DMS153 treated with DMSO at 0.1 percent for 48 hours (cell line): ENCODE results near the gene NEDD4L.
"Not testable (repeated sequence)": the region's sequence is repeated elsewhere in the genome, so short reads cannot be mapped to it uniquely, and the experiment has no call there.

Experiments
- DNase-seq: peaks from one replicate; lab custom pipeline; 2025; ENCODE audit not compliant: unreplicated experiment; lab: John Stamatoyannopoulos, UW

Gene NEDD4L

DNA sequence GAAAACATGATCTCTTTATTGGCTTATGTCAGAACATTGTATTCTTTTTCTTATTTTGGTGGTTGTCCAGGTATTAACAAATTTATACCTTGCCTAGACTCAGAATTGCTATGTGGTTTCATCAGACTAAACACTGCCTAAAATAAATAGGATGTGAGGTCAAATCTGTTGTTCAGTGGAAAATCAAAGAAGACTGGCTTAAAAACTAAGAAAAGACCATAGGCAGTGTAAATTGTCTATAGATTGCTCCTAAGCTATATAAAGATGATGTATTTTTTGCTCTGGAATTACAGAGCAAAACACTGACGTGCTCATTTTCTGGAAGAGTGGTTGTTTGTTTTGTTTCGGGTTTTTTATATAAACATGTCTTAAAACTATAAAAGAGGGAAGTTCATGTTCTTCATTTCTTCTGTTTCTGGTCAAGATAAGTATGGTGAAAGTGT is 318.8 kb downstream of the NEDD4L start:
- DNase-seq, result no peak

DNA sequence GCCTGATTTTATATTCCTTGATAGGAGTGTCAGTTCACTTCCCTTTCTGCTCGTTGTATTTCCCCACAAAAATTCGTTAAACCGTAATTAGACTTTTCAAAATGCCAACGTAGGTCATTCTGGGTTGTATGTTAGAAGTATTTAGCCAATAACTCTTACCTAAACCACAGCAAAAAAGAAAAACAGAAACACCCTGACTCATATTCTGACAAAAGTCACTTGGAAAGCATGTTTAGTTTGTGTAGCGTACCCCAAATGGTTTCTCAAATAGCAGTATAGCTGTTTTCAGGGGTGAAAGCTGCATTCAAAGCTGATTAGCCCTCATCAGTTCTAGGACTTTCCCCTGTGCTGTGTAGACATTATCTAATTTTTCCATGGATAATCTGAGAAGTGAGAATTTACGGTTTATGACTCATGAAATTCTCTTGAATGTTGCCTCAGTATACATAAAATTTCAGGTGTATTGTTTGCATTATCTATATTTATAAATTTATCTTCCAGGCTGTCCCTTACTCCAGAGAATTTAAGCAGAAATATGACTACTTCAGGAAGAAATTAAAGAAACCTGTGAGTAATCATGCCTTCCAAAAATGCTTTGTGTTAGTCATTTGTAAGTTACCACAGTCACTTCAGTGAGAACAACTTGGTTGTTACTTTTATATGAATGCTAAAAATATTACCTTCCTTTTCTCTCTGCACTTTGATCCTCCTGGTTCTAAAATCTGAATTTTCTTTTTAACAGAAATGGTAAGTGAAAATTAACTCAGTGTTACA is 319.9 kb downstream of the NEDD4L start:
- DNase-seq, result no peak

DNA sequence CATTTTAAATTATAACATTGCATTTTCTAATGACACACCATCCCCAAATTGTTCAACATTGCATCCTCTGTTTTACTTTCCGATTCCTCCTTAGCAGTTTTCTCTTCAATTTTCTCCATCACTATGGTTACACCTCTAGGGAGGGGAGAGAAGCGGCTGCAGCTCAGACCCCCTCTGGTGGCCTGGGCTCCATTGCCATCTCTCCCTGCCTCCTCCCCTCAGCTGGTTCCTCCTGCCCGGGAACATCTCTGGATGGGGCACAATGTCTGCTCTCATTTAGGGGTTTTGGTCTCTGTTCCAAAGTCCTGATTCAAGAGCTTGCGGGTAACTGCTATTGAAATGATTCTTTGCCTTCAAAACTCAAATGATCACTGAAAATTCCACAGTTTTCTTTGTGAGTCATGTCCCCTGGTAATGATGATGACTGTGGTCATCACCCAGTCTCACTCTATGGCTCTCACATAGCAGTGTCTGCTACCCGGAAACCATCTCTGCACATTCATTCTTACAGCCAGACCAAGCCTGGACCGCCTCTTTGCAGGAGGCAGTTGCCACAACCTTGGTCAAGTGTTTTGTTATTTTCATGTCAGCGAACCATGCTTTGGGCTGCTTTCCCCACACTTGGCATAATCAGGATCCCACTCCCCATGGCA is 321.0 kb downstream of the NEDD4L start:
- DNase-seq, result no peak

DNA sequence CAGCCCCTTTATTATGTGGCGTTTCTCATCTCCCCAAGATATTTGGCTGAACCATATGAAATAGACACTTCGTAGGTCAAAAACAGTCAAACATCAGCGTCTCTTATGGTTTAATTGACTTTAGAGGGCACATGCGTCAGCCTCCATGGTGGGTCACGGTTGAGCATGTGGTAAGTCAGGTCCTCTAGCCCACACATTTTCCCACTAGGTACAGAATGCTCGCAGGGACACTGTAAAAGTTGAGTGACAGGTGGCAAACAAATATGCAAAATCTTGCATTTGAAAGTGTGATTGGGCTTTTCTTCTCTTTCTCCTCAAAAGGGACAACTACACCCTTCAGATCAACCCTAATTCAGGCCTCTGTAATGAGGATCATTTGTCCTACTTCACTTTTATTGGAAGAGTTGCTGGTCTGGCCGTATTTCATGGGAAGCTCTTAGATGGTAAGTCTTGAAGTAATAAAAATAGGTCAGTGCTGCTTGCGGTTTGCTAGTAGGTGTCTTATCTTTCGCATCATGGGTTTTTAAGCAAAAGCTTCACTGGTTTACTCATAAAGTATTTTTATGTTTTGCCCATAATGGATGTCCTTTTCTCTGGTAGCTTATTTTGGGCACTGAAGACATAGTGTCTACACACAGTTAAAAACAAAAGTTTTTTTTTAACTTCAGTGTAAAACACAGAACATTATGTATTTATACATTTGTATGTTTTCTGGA is 323.6 kb downstream of the NEDD4L start:
- DNase-seq, result no peak

DNA sequence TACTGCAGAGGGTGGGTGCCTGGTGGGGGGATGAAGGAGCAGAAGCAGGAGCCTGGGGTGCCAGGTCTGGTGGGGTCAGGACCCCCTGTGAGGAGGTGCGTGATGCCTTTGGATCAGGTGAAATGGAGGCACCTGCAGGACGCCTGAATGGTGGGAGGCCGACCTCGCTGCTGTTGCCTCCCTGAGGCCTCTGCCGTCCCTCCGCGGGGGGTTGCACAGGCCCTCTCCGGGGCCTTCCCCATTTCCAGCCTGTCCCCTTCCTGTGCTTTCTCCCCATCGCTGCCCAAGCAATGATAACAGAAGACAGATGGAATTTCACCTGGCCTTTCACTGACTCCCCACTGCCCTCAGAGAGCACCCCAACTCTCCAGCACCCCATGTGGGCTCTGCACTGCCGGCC is 325.6 kb downstream of the NEDD4L start:
- no peak for DNase-seq

DNA sequence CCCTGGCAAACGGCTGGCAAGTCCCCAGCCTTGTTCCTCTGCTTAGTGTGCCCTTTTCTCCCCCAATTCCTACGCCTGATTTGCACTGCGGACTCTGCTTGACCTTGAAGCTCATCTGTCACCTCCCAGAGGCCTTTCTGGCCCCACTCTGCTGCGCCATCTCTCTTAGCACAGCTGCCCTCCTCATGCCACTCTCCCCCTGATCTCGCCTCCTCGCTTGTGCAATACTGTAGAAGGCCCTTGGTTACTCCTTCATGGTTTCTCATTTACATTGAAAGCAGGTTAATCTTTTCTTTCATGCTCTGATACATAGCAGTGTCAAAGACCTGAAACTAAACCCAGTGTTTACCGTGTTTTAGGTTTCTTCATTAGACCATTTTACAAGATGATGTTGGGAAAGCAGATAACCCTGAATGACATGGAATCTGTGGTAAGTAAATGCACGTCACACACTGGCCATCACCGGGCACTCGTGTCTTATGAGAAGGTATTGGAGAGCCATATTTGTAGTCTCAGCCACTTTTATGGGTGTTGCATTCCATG is 326.1 kb downstream of the NEDD4L start:
- no peak for DNase-seq

DNA sequence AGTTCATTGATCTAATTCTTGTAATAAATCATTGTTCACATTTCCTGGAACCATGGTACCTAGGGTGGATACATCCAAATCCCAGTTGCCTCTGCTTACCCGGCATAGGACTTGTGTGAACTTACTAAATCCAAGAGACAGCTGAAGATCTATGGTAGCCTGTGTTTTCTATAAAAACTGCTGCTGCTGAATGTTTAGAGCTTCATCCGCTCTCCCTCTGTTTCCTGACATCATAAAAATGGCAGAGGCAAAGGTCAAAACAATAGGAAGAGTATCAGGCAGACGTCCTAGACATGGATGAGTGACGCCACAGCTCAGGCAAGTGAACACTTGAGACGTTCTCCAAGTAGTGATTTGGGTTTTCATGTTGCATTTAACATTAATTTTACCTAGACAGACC is 326.6 kb downstream of the NEDD4L start:
- no peak for DNase-seq

DNA sequence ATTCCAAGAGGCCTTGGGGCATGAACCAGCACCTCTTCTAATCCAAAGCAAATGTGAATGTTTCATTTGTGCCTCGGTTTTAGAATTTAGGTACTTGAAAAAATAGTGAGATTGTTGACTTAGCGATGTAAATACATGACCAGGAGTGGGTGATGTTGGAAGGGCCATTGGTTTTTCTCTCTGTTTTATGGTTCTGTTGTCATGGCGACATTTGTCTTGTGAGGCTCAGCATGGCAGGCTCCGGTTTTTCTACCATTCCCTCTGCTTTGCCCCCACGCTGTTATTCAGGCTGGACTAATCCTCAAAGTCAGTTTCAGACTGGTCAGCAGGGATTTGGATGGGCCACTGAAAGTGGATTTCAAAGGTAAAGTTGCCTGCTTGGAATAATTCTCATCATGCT is 329.5 kb downstream of the NEDD4L start:
- peak; percentile 36 for DNase-seq

DNA sequence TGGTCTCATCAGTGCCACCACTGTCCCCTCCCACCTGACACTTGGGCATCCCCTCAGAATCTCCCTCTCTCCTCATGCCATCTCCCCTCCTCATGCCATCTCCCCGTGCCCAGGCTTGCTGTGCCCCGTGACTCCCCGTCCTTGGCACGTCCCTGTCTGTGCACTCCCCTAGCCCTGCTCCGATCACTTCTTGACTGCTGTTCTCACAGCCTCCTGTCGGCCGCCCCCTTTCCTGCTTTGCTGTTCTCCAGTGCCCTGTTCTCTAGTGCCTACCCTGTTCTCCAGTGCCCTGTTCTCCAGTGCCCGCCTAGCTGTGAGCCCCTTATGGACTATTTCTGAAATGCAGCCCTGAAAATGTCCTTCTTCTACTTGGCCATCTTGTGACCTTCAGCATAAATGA is 331.0 kb downstream of the NEDD4L start:
- no peak for DNase-seq

DNA sequence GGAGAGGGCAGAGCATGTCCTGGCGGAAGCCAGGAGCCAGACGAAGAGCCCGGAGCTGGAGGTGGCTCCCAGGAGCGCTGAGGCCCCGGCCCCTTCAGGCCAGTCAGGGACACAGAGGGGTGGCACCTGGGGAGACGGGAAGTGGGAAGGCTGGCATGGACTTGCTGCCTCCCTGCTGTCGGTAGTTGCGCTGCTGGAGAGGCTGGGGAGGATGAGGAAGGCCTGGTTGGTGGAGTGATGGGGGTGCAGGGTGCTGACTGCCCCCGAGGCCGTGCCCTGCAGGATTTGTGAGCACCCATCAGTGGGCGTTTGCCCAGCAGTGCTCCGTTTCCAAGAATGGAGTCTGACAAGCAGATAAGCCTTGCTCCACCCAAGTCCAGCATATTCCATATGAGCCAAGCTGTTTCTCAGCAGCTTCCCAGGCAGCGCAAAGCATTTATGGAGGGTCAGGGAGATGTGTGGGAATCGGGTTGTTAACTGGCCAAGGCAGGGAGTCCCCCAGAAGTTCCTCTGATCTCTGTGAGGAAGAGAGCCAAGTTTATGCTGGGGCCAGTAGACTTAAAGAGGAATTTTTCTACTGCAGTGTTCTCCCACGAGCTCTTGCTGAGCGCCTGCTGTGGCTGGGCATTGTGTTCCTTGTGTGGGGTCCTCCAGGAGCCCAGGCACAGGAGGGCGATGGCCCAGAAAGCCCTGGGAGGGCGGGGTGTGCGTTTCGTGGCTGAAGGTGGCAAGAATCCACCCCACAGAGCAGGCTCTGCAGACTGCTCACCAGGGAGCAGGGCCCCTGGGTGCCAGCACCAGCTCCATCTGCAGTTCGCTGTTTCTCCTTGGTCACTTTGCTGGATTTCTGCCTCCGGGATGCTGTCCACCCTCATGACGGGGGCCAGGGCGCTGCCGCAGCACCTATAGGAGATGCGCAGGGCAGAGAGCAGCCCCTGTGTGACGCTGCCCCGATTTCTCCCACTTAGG is 334.7 kb downstream of the NEDD4L start:
- DNase-seq, result no peak

DNA sequence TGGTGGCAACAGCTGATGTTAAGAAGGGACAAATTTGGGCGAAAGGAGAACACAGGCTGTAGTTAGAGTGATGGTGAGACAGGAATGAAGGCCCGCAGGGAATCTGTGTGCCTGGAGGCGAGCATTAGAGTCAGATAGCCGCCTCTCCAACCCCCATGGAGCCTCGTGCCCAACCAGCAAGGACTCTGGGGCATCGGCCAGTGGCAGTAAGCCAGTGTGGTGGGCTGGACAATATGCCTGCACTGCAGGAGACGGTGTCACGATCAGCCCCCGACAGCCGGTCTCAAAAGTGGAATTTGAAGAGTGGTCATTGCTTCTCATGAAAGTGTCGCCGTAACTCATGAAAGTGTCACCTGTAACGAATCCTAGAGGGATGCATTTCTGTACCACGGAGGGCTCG is 335.4 kb downstream of the NEDD4L start:
- no peak for DNase-seq

DNA sequence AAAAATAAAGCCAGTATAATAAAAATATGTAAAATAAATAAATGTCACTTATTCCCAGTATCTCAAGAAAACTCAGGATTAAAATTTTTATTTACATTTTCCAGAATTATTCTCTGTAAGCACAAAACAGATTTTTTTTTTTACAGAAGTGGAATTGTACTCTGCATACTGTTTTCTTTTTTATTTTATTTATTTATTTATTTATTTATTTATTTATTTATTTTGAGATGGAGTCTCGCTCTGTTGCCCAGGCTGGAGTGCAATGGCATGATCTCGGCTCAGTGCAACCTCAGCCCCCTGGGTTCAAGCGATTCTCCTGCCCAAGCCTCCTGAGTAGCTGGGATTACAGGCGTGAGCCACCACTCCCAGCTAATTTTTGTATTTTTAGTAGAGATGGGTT is 336.1 kb downstream of the NEDD4L start:
- not testable (repeated sequence) for DNase-seq

DNA sequence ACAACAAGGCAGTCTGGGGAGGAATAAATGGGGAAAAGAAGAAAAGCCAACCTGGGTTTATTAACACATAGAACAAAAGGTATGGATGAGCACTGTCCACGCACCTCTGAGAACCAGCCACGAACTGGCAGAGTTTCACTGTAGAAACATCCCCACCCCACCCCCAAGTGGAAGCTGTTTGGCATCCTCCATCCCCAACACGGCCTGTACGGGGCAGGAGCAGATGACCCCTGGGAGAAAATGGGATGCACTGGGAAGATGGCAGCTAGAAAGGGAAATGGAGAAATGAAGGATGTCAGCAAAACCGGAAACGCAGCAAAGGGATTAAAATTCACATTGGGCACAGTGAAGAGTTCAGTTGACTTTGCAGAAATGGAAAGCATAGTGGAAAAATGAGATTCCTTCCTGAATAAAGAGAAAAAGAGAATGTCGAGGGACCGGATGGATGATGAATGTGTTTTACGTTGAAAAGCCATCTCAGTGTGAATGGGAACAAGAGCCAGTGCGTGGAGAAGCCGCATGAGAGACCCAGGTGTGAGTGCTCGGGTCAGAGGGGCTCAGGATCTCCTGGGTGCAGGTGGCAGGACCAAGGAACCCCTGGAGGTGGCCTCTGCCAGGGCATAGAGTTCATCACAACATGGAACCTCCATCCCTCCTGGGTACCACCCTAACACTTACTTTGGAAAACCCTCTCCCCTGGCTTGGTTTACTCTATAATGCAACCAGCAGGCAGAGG is 337.8 kb downstream of the NEDD4L start:
- DNase-seq, result no peak

DNA sequence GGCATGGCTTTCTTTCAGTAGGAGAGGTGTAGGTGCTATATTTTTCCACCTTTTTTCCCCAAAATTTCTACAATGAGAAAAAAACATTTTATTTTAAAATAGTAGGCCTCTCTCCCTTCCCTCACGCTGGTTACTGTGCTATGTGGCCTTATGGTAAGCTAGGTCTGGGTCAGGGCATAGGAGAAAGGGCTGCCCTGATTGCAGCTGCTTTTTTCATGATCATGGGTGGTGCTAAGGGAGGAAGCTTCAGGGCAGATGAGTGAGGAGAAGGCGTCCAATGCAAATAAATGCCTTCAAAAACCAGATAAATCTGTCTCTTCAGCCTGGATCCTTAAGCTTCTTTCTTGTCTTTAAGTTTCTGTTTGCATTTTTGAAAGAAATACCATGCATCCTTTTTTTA is 338.4 kb downstream of the NEDD4L start:
- no peak for DNase-seq

DNA sequence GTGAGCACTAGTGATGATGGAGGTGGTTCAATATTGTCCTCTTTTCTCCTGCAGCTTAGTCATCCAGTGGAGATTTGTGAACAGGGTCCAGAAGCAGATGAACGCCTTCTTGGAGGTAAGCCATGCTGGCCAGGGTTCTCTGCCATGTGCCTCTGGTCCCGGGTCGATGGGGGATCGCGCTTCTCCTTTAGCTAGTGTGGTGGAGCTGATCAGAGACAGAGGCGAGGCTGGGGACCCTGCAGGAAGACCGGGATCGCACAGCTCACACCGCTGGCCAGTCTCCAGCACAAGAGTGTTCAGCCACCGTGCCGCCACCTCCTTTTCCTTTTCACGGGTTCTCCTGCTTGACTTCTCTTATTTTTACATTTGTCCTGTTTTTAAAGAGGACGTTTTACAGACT is 341.4 kb downstream of the NEDD4L start:
- no peak for DNase-seq

DNA sequence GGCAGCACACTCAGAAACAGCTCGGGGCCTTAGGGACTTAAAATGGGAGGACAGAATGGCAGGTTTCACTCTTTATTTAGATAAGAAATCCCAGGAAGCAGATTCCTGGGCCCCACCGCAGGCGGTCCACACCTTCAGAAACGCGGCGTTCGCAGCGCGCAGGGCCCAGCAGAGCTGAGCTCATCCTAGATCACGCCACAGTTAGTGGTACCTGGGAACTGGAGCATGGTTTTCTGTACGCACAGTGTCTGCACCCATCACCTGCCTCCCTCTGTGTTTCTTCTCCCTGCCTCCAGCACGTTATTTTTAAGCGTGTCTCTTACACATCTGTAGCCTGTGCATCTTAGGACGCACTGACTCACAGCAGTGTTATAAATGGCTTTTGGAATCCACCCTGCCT is 342.8 kb downstream of the NEDD4L start:
- no peak for DNase-seq

DNA sequence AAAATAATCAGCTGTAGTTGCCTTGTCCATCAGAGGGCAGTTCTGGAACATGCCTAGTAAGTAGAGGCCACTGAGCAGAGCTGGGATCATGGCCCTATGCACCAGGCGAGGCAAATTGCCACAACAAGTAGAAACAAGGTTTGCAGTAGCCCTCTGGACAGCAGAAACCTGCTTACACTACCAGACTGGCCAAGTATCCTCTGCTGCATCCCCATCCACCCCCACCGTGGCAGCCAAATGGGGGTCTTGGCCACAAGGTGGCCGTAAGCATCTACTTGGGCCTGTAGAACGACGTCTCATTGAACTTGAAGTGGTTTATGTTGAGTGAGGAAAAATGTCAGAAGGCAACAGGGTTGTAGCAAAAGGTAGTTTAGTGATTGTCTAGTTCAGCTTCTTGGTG is 343.7 kb downstream of the NEDD4L start:
- DNase-seq, result no peak

DNA sequence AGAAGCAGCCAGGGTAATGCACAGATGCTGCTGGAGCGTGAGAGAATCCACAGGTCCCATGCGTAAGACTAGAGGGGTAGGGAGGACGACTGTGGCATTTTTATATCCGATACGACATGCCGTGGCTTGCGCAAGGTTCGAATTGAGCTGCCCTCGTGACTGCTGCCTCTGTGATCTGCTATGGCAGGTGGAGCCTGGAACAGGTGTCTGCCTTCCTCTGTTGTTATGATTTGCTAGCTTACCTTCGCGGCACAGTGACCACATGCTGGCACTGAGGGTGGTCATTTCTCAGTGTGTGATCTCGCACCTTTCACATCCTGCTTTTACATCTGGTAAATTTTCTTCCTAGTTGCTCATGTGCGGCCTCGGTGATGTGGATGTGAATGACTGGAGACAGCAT is 344.7 kb downstream of the NEDD4L start:
- no peak for DNase-seq

DNA sequence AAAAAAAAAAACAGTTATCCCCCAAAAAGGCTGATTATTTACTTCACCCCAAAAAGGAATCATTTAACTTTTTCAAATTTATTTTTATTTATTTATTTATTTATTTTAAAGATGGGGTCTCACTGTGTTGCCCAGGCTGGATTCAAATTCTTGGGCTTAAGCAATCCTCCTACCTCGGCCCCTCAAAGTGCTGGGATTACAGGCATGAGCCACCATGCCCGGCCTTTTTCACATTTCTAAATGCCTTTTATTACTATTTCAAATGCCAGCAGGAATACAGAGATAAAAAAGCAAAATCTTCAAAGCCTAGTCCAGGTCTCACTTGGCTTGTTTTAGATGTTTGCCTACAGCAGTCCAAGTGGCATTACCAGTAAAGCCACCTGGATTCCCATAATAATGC is 345.7 kb downstream of the NEDD4L start:
- DNase-seq, result no peak

DNA sequence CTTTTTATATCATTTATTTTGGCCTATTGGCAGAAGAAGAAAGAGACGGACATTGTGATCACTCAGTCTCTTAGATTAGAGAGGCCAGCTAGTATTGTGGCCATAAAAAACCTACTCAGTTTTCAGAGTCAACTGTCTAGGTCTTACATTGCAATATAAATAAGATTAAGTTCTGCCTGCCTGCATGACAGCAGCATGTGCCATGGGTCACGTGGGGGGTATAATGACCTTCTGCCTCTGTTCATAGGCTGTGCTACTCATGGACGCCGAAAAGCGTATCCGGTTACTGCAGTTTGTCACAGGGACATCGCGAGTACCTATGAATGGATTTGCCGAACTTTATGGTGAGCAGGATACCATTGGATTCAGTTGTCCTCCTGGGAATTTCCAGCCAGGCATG is 346.4 kb downstream of the NEDD4L start:
- no peak for DNase-seq
